Measurements from ENCODE around the gene ZGLP1.

DNA sequence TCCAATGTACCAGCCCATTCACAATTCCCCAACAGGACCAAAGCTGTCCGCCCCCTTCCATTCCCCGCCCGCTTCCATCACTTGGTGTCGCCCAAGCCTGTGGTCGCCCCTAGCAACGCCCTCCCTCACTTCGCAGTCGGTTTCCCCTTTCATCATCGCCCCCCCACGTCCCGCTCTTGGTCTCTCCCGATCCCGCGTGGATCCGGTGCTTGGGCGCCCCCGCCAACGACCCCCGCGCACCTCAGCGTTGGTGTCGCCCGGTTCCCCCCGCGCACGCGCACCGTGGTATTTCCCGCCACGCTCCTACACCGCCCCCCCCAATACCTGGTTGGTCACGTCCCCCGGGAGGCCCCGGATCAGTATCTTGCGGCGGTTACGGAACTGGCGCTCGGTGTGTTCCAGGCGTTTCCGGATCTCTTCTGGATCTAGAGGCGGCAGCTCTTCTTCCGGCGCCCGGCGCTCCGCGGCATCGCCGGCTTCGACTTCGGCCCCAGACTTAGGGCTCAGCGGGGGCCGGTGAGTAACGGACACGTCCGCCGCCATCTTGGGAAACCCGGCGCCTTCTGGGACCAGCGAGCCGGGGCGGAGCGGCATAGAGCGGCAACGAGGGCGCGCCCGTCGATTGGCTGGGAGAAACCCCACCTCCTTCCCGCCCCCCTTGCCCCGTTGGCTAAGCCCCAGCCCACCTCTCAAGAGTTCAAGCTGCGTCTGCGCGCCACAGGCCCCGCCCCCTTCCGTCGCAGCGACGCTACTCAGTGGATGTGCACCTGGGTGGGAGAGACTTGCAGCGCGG lies 23.5 kb upstream of the ZGLP1 start, which contains the start of gene RAVER1:
- TF ChIP-seq, protein P1, sequence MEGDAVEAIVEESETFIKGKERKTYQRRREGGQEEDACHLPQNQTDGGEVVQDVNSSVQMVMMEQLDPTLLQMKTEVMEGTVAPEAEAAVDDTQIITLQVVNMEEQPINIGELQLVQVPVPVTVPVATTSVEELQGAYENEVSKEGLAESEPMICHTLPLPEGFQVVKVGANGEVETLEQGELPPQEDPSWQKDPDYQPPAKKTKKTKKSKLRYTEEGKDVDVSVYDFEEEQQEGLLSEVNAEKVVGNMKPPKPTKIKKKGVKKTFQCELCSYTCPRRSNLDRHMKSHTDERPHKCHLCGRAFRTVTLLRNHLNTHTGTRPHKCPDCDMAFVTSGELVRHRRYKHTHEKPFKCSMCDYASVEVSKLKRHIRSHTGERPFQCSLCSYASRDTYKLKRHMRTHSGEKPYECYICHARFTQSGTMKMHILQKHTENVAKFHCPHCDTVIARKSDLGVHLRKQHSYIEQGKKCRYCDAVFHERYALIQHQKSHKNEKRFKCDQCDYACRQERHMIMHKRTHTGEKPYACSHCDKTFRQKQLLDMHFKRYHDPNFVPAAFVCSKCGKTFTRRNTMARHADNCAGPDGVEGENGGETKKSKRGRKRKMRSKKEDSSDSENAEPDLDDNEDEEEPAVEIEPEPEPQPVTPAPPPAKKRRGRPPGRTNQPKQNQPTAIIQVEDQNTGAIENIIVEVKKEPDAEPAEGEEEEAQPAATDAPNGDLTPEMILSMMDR (IDR thresholded peaks at IDR 0.05), result no peak
- TF ChIP-seq, protein P2, sequence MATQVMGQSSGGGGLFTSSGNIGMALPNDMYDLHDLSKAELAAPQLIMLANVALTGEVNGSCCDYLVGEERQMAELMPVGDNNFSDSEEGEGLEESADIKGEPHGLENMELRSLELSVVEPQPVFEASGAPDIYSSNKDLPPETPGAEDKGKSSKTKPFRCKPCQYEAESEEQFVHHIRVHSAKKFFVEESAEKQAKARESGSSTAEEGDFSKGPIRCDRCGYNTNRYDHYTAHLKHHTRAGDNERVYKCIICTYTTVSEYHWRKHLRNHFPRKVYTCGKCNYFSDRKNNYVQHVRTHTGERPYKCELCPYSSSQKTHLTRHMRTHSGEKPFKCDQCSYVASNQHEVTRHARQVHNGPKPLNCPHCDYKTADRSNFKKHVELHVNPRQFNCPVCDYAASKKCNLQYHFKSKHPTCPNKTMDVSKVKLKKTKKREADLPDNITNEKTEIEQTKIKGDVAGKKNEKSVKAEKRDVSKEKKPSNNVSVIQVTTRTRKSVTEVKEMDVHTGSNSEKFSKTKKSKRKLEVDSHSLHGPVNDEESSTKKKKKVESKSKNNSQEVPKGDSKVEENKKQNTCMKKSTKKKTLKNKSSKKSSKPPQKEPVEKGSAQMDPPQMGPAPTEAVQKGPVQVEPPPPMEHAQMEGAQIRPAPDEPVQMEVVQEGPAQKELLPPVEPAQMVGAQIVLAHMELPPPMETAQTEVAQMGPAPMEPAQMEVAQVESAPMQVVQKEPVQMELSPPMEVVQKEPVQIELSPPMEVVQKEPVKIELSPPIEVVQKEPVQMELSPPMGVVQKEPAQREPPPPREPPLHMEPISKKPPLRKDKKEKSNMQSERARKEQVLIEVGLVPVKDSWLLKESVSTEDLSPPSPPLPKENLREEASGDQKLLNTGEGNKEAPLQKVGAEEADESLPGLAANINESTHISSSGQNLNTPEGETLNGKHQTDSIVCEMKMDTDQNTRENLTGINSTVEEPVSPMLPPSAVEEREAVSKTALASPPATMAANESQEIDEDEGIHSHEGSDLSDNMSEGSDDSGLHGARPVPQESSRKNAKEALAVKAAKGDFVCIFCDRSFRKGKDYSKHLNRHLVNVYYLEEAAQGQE (IDR thresholded peaks at IDR 0.05; ENCODE audit: insufficient read depth in 1 of 2, low read depth in 2 of 2, low read length in 1 of 2), result no peak
- TF ChIP-seq POLR2AphosphoS5 (IDR thresholded peaks at IDR 0.05; ENCODE audit: low read depth, low read length), result peak; percentile 89
- peak; percentile 89 for TF ChIP-seq TCF7L2 (IDR thresholded peaks at IDR 0.05; ENCODE audit: low read depth, low read length)

All from Panc1 (cell line).